ENCODE results near the gene ABHD6. TPM values are rescaled to one million over a fixed set of nuclear protein-coding genes. Genes with fewer than 3 reads are reported as not detected.
A peak's percentile ranks its signal among the peaks of the same experiment; 100 is the strongest.

Gene ABHD6
- total RNA-seq, 1 donor = 2.3 TPM

DNA sequence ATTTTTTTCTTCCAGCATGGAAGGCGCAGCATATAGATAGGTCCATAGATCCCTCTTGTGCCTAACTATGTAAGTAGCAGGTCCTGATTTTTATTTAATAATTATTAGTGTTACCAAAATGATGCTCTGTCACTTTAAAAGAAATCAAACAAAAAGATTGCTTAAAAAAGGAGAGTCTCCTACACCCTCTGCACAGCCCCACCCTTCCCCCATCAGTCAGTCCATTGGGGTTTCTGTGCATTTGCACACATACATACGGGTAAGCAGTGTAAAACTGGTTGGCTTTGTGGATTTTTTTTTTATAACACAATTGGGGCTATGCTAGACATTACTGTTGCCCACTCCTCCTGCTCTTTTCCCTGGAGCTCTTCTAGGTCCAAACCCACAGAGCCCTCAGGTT is 61.5 kb downstream of the ABHD6 start:
- Histone ChIP-seq H3K27me3 (ENCODE audit: insufficient read depth, low read length) (peaks cover 10% of the 10 kb centered on the region), H3K4me3 (ENCODE audit: low read length) (no peak overlapping the region), H3K4me1 (ENCODE audit: insufficient read depth, low read length) (no peaks in the 10 kb centered on the region), H3K9me3 (ENCODE audit: low read depth, low read length) (peaks cover 4% of the 10 kb centered on the region)

DNA sequence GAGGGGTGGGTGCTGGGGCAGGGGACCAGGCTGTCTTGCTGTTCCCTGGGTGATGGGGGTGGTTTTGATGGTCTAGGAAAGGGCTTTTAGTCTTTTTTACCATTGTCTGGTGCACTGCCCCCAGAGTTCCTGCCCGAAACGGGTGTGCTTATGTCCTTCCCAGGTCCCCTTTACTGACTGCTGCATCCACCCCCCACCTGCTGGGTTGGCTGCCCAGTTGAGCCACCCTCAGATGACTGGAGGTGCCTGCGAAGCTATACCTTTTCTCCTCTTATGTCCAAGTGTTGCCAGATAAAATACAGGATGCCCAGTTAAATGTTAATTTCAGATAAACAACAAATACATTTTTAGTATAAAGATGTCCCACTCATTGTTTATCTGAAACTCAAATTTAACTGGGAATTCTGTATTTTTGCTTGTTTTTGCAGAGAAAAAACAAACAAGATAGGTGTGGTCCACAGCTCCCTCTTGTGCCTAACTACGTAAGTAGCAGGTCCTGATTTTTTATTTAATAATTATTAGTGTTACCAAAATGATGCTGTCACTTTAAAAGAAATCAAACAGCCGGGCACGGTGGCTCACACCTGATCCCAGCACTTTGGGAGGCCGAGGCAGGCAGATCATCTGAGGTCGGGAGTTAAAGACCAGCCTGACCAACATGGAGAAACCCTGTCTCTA is 62.4 kb downstream of the ABHD6 start:
- Histone ChIP-seq H3K4me1 (ENCODE audit: insufficient read depth, low read length) (no peaks in the 10 kb centered on the region), H3K4me3 (ENCODE audit: low read length) (no peak overlapping the region), H3K27me3 (ENCODE audit: insufficient read depth, low read length) (peaks cover 10% of the 10 kb centered on the region), H3K9me3 (ENCODE audit: low read depth, low read length) (peaks cover 4% of the 10 kb centered on the region)

DNA sequence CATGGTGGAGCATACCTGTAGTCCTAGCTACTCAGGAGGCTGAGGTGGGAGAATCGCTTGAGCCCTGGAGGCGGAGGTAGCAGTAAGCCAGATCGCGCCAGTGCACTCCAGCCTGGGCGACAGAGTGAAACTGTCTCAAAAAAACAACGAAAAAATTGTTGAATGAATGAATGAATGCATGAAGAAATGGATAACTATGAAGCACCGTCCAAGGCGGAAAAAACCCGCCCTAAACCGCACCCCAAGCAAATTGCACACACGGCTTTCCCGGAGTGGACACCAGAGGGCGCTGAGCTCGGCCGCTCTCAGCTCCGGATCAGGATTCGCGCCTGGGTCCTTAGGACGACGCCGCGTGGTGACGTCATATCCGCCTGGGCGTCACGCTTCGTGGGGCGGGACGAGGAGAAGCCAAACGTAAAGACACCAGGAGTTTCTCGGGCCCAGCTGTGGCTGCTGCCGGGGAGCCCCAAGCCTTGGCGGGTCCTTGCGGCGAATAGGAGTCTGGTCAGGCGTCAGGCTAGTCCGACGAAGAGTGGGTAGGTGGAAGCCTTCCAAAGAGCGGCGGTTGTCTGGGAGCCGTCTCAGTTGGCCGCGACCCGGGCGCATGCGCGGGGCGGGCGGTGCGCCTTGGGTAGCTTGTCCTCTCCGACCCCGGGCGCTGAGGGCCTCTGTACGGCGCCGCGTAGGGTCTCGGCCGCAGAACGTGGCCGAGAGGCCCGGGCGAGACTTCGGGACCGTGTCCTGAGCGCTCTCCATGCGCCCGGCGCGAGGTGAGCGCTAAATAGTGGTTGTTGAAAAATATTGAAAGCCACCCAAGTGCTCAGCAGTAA is 68.5 kb downstream of the ABHD6 start, which contains the start of the genes HTD2 and RPP14:
HTD2 (plus strand) TSS at position 639 of the 830 bp plus-strand sequence. CDS start 11,094 bp downstream, outside the sequence.
RPP14 (plus strand) TSS at position 364 of the 830 bp plus-strand sequence. CDS start 4,085 bp downstream, outside the sequence.
- peaks cover 8% of the 10 kb centered on the region for H3K27me3 ChIP-seq (ENCODE audit: insufficient read depth, low read length)
- H3K4me3 ChIP-seq (ENCODE audit: low read length) = peak within 1 kb of the TSS; percentile 93

DNA sequence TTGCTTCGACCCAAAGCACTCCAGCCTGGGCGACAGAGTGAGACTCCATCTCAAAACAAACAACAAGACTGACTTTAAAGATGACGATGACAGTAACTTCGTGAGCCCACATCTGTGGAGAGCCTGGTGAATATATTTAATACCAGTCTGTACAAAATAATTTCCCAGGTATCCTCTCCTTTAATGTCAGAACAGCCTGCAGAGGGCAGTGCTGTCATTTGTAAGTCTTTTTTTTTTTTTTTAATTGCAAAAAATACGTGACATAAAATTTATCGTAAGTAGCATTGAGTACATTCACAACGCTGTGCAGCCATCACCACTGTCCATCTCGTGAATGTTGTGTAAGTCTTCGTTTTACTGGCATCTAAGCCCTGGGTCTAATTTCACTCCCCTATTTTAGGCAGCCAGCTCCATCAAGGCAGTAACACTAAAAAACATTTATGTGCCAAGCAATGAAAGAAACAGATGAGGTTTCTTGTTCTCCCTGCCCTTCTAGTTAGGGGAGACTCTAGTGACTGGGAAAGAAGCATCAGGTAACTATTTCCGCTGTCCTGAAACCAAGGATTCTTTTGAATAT is 70.1 kb downstream of the ABHD6 start:
- H3K4me3 ChIP-seq (ENCODE audit: low read length) = peak overlapping the region; percentile 93
- no peaks in the 10 kb centered on the region for H3K9me3 ChIP-seq (ENCODE audit: low read depth, low read length)
- no peaks in the 10 kb centered on the region for H3K27me3 ChIP-seq (ENCODE audit: insufficient read depth, low read length)
- peaks cover 25% of the 10 kb centered on the region for H3K4me1 ChIP-seq (ENCODE audit: insufficient read depth, low read length)

More for the DNA sequence above, 68.5 kb downstream of the ABHD6 start, which contains the start of the genes HTD2 and RPP14:
- Histone ChIP-seq H3K9me3 (ENCODE audit: low read depth, low read length) (peaks cover 4% of the 10 kb centered on the region), H3K4me1 (ENCODE audit: insufficient read depth, low read length) (peaks cover 25% of the 10 kb centered on the region)

DNA sequence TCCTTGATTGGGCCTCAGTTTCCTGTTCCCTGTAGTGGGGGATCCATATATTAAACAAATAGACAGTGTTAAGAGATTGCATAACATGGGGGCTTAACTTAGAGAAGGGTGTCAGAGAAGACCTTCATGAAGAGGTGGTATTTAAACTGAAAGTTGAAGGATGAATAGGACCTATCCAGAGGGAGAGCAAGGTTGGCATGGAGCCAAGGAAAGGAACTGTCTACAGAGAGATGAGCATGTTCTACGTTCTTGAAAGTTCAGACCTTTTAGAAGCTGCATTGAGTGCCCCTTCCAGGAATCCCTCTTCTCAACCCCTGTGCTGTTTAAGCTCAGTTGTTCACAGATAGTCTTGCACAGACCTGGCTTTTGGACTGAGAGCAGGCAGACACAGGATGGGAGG is 71.1 kb downstream of the ABHD6 start:
- Histone ChIP-seq H3K9me3 (ENCODE audit: low read depth, low read length) (no peaks in the 10 kb centered on the region), H3K4me1 (ENCODE audit: insufficient read depth, low read length) (peaks cover 25% of the 10 kb centered on the region), H3K4me3 (ENCODE audit: low read length) (no peak overlapping the region), H3K27me3 (ENCODE audit: insufficient read depth, low read length) (no peaks in the 10 kb centered on the region)

DNA sequence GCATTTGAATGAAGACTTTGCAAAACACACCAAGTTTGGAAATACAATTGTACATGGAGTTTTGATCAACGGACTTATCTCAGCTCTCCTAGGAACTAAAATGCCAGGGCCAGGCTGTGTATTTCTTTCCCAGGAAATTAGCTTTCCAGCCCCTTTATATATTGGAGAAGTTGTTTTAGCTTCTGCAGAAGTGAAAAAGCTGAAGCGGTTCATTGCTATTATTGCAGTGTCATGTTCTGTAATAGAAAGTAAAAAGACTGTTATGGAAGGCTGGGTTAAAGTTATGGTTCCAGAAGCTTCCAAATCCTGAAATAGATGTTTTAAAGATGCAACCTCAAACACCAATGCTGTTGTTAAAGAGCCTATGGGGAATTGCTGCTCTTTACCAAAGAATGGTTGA is 80.2 kb downstream of the ABHD6 start:
- peaks cover 13% of the 10 kb centered on the region for H3K4me1 ChIP-seq (ENCODE audit: insufficient read depth, low read length)
- no peak overlapping the region for H3K4me3 ChIP-seq (ENCODE audit: low read length)

DNA sequence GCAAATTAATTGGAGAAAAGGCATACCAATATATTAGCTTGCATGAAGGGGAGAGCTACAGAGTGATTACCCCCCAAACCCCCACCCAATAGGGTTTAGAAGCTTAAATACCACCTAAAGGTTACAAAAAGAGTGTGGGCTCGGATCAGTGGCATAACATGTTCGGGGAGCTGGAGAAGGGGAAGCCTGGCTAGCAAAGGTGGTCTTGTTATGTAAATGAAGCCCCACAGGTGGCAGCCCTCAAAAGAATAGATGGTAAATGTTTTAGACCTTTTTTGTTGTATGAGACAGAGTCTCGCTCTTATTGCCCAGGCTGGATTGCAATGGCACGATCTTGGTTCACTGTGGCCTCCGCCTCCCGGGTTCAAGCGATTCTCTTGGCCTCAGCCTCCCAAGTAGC is 84.2 kb downstream of the ABHD6 start:
- H3K9me3 ChIP-seq (ENCODE audit: low read depth, low read length) = no peaks in the 10 kb centered on the region
- H3K4me1 ChIP-seq (ENCODE audit: insufficient read depth, low read length) = peaks cover 24% of the 10 kb centered on the region
- no peak overlapping the region for H3K4me3 ChIP-seq (ENCODE audit: low read length)
- no peaks in the 10 kb centered on the region for H3K27me3 ChIP-seq (ENCODE audit: insufficient read depth, low read length)

More for the DNA sequence above, 80.2 kb downstream of the ABHD6 start:
- Histone ChIP-seq H3K9me3 (ENCODE audit: low read depth, low read length) (no peaks in the 10 kb centered on the region), H3K27me3 (ENCODE audit: insufficient read depth, low read length) (no peaks in the 10 kb centered on the region)

DNA sequence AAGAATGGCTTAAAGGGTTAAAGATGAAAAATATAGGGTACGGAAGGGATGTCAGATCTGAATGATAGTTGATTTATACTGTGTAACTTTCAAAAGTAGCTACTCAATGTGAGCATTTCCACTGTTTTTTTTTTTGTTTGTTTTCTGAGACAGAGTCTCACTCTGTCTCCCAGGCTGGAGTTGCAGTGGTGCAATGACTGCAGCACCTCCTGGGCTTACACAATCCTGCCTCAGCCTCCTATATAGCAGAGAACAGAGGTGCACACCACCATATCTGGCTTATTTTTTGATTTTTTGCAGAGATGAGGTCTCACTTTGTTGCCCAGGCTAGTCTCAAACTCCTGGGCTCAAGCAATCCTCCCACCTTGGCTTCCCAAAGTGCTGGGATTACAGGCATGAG is 85.2 kb downstream of the ABHD6 start:
- no peaks in the 10 kb centered on the region for H3K27me3 ChIP-seq (ENCODE audit: insufficient read depth, low read length)
- no peaks in the 10 kb centered on the region for H3K9me3 ChIP-seq (ENCODE audit: low read depth, low read length)
- peaks cover 18% of the 10 kb centered on the region for H3K4me1 ChIP-seq (ENCODE audit: insufficient read depth, low read length)
- no peak overlapping the region for H3K4me3 ChIP-seq (ENCODE audit: low read length)

DNA sequence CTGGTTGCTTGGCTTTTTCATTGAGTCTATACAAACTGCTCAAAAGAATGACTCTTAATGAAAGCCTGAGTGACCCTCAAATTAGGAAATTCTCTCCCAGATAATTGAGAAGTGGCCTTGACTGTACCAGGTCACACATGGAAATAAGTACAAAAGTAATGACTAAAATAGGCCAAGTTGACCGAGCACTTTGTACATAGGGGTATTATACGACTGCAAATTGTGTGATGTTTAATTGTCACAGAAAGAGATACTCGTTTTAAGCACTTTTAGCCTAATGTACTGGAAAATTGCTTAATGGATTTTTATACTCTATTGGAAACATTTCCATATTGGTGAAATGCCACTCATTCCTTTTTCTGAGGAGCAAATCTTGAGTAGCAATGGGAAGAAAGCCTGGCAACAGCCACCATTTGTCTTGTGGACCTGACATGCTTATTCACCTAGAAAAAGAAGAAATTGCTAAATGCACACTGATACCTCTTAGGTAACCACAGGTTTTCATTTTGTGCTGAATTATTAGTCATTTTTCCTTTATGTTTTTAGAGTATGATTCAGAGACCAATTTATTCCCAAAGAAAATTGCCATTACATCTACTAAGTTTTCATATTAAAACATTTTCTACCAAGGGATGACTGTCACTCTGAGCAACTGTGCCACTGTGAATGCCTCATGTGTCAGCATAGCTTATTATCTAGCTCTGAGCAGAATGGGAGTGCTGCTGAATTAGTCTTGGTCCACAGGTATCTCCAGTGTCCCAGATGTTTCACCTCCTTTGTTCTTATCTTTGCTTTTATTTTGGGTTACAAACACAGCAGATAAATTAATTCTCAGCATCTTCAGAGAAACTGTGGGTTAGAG is 86.2 kb downstream of the ABHD6 start:
- no peaks in the 10 kb centered on the region for H3K27me3 ChIP-seq (ENCODE audit: insufficient read depth, low read length)
- H3K9me3 ChIP-seq (ENCODE audit: low read depth, low read length) = no peaks in the 10 kb centered on the region
- peaks cover 11% of the 10 kb centered on the region for H3K4me1 ChIP-seq (ENCODE audit: insufficient read depth, low read length)
- no peak overlapping the region for H3K4me3 ChIP-seq (ENCODE audit: low read length)

DNA sequence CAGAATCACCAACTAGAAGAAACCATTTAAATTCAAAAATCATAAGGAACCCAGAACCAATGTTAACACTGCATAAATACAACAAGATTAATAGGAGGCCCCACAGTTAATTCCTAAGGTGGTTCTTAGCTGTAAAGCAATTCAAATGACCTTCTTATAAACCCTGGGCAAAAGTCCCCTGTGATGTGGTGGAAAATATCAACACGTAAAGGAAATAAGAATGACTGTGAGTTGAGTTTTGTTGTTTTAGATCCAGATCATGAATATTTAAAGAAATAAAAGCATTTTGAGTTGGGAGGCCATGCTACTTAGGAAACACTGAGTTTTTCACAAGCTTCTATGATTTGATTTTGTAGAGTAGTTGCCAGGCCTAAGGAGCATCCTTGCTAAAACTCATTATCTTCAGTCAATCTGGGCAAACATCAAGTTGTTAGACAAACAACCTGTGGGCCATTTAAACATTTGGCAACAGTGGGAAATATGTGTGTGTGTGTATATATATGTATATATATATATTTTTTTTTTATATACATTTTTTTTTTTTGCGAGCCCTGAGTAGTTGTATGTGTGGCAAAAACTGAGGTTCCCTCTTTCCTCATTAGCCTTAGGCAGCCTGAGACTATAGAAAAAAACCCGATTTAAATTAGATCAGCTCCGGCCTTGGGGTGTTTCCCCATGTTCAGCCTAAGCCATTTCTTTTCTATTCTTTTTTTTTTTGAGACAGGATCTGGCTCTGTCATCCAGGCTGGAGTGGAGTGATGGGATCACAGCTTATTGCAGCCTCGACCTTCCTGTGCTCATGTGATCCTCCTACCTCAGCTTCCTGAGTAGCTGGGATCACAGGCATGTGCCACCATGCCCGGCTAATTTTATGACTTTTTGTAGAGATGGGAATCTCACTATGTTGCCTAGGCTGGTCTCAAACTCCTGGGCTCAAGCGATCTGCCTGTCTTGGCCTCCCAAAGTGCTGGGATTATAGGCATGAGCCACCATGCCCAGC is 87.1 kb downstream of the ABHD6 start:
- H3K27me3 ChIP-seq (ENCODE audit: insufficient read depth, low read length) = no peaks in the 10 kb centered on the region
- no peak overlapping the region for H3K4me3 ChIP-seq (ENCODE audit: low read length)
- H3K4me1 ChIP-seq (ENCODE audit: insufficient read depth, low read length) = peaks cover 11% of the 10 kb centered on the region
- no peaks in the 10 kb centered on the region for H3K9me3 ChIP-seq (ENCODE audit: low read depth, low read length)

DNA sequence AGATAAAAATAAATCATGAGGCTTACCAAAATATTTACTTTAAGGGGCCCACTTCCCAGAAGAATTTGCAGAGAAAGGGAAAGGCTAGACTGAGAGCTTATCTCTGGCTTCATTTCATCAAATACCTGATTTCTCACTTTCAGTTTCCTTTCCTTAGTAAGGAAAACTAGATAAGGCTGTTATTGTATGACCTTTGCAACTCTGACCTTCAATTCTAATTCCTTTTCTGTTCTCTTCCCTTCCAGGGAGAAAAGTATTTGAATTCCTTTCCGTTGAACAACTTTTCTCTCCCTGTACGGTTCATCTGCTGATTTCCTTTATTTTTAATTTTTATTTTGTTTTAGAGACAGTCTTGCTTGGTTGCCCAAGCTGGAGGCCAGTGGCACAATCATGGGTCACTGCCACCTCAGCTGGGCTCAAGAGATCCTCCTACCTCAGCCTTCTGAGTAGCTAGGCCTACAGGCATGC is 88.0 kb downstream of the ABHD6 start:
- Histone ChIP-seq H3K4me1 (ENCODE audit: insufficient read depth, low read length) (peaks cover 11% of the 10 kb centered on the region), H3K4me3 (ENCODE audit: low read length) (no peak overlapping the region), H3K27me3 (ENCODE audit: insufficient read depth, low read length) (no peaks in the 10 kb centered on the region), H3K9me3 (ENCODE audit: low read depth, low read length) (no peaks in the 10 kb centered on the region)

DNA sequence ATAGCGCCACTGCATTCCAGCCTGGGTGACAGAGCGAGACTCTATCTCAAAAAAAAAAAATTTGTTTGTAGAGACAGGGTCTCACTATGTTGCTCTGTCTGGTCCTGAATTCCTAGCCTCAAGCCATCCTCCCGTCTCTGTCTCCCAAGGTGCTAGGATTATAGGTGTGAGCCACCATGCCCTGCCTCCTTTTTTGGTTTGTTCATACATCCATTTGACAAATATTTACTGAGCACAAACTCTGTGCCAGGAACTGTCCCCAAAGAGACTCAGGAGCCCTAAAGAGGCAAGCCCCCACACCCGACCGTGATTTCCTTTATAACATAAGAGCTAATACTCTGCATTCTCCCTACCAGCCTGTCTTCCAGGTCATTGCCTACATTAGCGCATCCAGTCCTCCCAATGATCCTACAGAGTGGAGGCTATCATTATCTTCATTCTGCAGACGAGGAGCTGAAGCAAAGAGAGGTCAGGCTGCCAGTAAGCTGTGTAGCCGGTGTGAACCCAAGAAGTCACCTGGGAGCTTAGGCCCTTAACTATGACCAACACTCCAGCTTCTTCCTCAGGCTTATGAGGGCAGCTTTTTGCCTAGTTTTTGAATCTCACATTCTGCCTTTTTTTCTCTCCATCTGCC is 88.8 kb downstream of the ABHD6 start:
- Histone ChIP-seq H3K4me1 (ENCODE audit: insufficient read depth, low read length) (peaks cover 11% of the 10 kb centered on the region), H3K4me3 (ENCODE audit: low read length) (no peak overlapping the region), H3K9me3 (ENCODE audit: low read depth, low read length) (no peaks in the 10 kb centered on the region), H3K27me3 (ENCODE audit: insufficient read depth, low read length) (no peaks in the 10 kb centered on the region)
